Trophoblast cell (in vitro differentiated cells and primary cell): Measurements from ENCODE around the gene ERICH6B.

Experiments used
- DNase-seq, 2 donors: peaks; one replicate each; pipeline ENCODE4 v3.0.0-alpha.2; 2016
- H2AFZ ChIP-seq: 2 replicates; pipeline ENCODE4 v1.6.1; 2013; ENCODE audit warnings: low read length, moderate library complexity, mild to moderate bottlenecking; ENCODE audit not compliant: insufficient read depth, poor library complexity
- H2AK5ac ChIP-seq: 2 replicates; pipeline ENCODE4 v1.6.1; 2013; ENCODE audit warnings: mild to moderate bottlenecking, low read length
- H2BK120ac ChIP-seq: 2 replicates; pipeline ENCODE4 v1.6.1; 2013; ENCODE audit warnings: low read length, mild to moderate bottlenecking, moderate library complexity; ENCODE audit not compliant: insufficient read depth, poor library complexity
- H2BK12ac ChIP-seq: 2 replicates; pipeline ENCODE4 v1.6.1; 2013; ENCODE audit warnings: mild to moderate bottlenecking, low read length, moderate library complexity
- H2BK5ac ChIP-seq: 2 replicates; pipeline ENCODE4 v1.6.1; 2013; ENCODE audit warnings: low read length, low read depth, moderate library complexity, mild to moderate bottlenecking; ENCODE audit not compliant: poor library complexity
- H3K14ac ChIP-seq: 2 replicates; pipeline ENCODE4 v1.6.1; 2013; ENCODE audit warnings: mild to moderate bottlenecking, low read length
- H3K18ac ChIP-seq: 2 replicates; pipeline ENCODE4 v1.6.1; 2013; ENCODE audit warnings: mild to moderate bottlenecking, low read length
- H3K23ac ChIP-seq: 2 replicates; pipeline ENCODE4 v1.6.1; 2013; ENCODE audit warnings: low read length
- H3K27ac ChIP-seq: 2 replicates; pipeline ENCODE4 v1.5.1; 2013; ENCODE audit warnings: low read depth, mild to moderate bottlenecking, inconsistent platforms, low read length, moderate library complexity
- H3K27me3 ChIP-seq: 2 replicates; pipeline ENCODE4 v1.6.1; 2013; ENCODE audit warnings: inconsistent platforms, mild to moderate bottlenecking, low read length, moderate library complexity; ENCODE audit not compliant: insufficient read depth
- H3K36me3 ChIP-seq, 2 experiments: 1 replicate in 1 of 2; 2 replicates in 1 of 2; pipeline ENCODE4 v1.6.1; 2013; ENCODE audit warnings: low read length in 2 of 2, mild to moderate bottlenecking in 2 of 2, moderate library complexity in 1 of 2; ENCODE audit not compliant: insufficient read depth in 2 of 2, control insufficient read depth in 1 of 2
- H3K4ac ChIP-seq: 2 replicates; pipeline ENCODE4 v1.6.1; 2013; ENCODE audit warnings: low read depth, mild to moderate bottlenecking, low read length, moderate library complexity
- H3K4me1 ChIP-seq, 2 experiments: 1 replicate in 1 of 2; 2 replicates in 1 of 2; pipeline ENCODE4 v1.6.1; 2013; ENCODE audit warnings: low read length in 2 of 2, mild to moderate bottlenecking in 2 of 2, moderate library complexity in 1 of 2; ENCODE audit not compliant: insufficient read depth in 2 of 2, control insufficient read depth in 1 of 2
- H3K4me2 ChIP-seq: 2 replicates; pipeline ENCODE4 v1.6.1; 2013; ENCODE audit warnings: inconsistent platforms, mild to moderate bottlenecking, low read length, moderate library complexity
- H3K4me3 ChIP-seq: 2 replicates; pipeline ENCODE4 v1.5.1; 2013; ENCODE audit warnings: mild to moderate bottlenecking, low read depth, low read length, inconsistent platforms
- H3K79me1 ChIP-seq: one replicate; pipeline ENCODE4 v1.6.1; 2013; ENCODE audit warnings: low read length
- H3K79me2 ChIP-seq: 2 replicates; pipeline ENCODE4 v1.6.1; 2013; ENCODE audit warnings: low read length, mild to moderate bottlenecking; ENCODE audit not compliant: control insufficient read depth, insufficient read depth, poor library complexity
- H3K9ac ChIP-seq: 2 replicates; pipeline ENCODE4 v1.6.1; 2013; ENCODE audit warnings: mild to moderate bottlenecking, low read length
- H3K9me3 ChIP-seq: 2 replicates; pipeline ENCODE4 v1.6.1; 2013; ENCODE audit warnings: low read depth, mild to moderate bottlenecking, control low read depth, inconsistent platforms, low read length; ENCODE audit not compliant: insufficient read depth
- H4K12ac ChIP-seq: 2 replicates; pipeline ENCODE4 v1.6.1; 2013; ENCODE audit warnings: low read depth, mild to moderate bottlenecking, low read length, moderate library complexity
- H4K8ac ChIP-seq: 2 replicates; pipeline ENCODE4 v1.6.1; 2013; ENCODE audit warnings: low read depth, mild to moderate bottlenecking, low read length, moderate library complexity
- H4K91ac ChIP-seq: one replicate; pipeline ENCODE4 v1.6.1; 2013; ENCODE audit warnings: low read depth, mild to moderate bottlenecking, low read length, moderate library complexity
- WGBS: extraction: QIAGEN DNeasy Blood & Tissue Kit; methylation state at CpG from one replicate; pipeline ENCODE4 v1.1.7; 2013; ENCODE audit warnings: missing lambda C conversion rate; ENCODE audit not compliant: insufficient read length, insufficient coverage; ENCODE audit errors: extremely low coverage; 5-methylcytosine and 5-hydroxymethylcytosine counted together

Gene ERICH6B

GRCh38 chr13:45510672-45511071 lies 104.9 kb downstream of the ERICH6B start:
- Histone ChIP-seq H3K9me3 (no peaks in the 10 kb centered on the region), H2AFZ (no peak overlapping the region), H2BK5ac (no peak overlapping the region), H3K27ac (no peak overlapping the region), H3K4me2 (no peak overlapping the region), H2BK120ac (no peak overlapping the region), H3K14ac (no peak overlapping the region), H3K4ac (no peak overlapping the region), H3K4me3 (no peak overlapping the region), H2BK12ac (no peak overlapping the region), H3K23ac (no peak overlapping the region), H4K8ac (no peak overlapping the region), H3K36me3 (peaks cover 20 to 36% of the 10 kb centered on the region in 2 experiments), H2AK5ac (no peak overlapping the region), H3K79me1 (no peaks in the 10 kb centered on the region), H3K79me2 (no peaks in the 10 kb centered on the region), H4K12ac (no peak overlapping the region), H3K4me1 (no peaks in the 10 kb centered on the region), H4K91ac (no peak overlapping the region), H3K27me3 (no peaks in the 10 kb centered on the region), H3K9ac (no peak overlapping the region), H3K18ac (no peak overlapping the region)
- WGBS, result no CpG with 5 or more reads among the region's 3 CpGs
- no peak for DNase-seq

GRCh38 chr13:45508776-45509175 lies 106.8 kb downstream of the ERICH6B start:
- no peak overlapping the region for H3K4me3 ChIP-seq
- no peaks in the 10 kb centered on the region for H3K27me3 ChIP-seq
- H4K12ac ChIP-seq, result no peak overlapping the region
- no peak overlapping the region for H3K4me2 ChIP-seq
- DNase-seq, result no peak
- H3K14ac ChIP-seq, result no peak overlapping the region
- no peak overlapping the region for H2BK120ac ChIP-seq
- no peak overlapping the region for H4K8ac ChIP-seq
- H3K36me3 ChIP-seq, result peaks cover 21 to 41% of the 10 kb centered on the region in 2 experiments
- H2AFZ ChIP-seq, result no peak overlapping the region
- no peaks in the 10 kb centered on the region for H3K4me1 ChIP-seq
- H3K4ac ChIP-seq, result no peak overlapping the region
- H3K18ac ChIP-seq, result no peak overlapping the region
- H3K9ac ChIP-seq, result no peak overlapping the region
- no peak overlapping the region for H4K91ac ChIP-seq
- H3K23ac ChIP-seq, result no peak overlapping the region
- no CpG with 5 or more reads among the region's 7 CpGs for WGBS
- H3K79me1 ChIP-seq, result no peaks in the 10 kb centered on the region
- H3K79me2 ChIP-seq, result no peaks in the 10 kb centered on the region
- no peak overlapping the region for H2AK5ac ChIP-seq
- no peak overlapping the region for H3K27ac ChIP-seq
- H2BK5ac ChIP-seq, result no peak overlapping the region
- H2BK12ac ChIP-seq, result no peak overlapping the region
- no peaks in the 10 kb centered on the region for H3K9me3 ChIP-seq

- H3K79me1 ChIP-seq, result no peaks in the 10 kb centered on the region
- no peak overlapping the region for H3K18ac ChIP-seq
- H3K4me2 ChIP-seq, result no peak overlapping the region
- H3K9ac ChIP-seq, result no peak overlapping the region
- no peak overlapping the region for H2BK120ac ChIP-seq
- no peak overlapping the region for H3K14ac ChIP-seq
- H3K4me1 ChIP-seq, result no peaks in the 10 kb centered on the region
- H2AK5ac ChIP-seq, result no peak overlapping the region
- no peak for DNase-seq
- H3K36me3 ChIP-seq, result peaks cover 16 to 42% of the 10 kb centered on the region in 2 experiments
- no peak overlapping the region for H2AFZ ChIP-seq
- H4K8ac ChIP-seq, result no peak overlapping the region
- no peak overlapping the region for H3K27ac ChIP-seq
- no peaks in the 10 kb centered on the region for H3K27me3 ChIP-seq
- H3K79me2 ChIP-seq, result no peaks in the 10 kb centered on the region
- H3K4me3 ChIP-seq, result no peak overlapping the region
- no peak overlapping the region for H4K12ac ChIP-seq
- no peak overlapping the region for H2BK12ac ChIP-seq
- no CpG with 5 or more reads among the region's 6 CpGs for WGBS
- H3K9me3 ChIP-seq, result no peaks in the 10 kb centered on the region
- no peak overlapping the region for H3K23ac ChIP-seq
- H4K91ac ChIP-seq, result no peak overlapping the region
- no peak overlapping the region for H2BK5ac ChIP-seq
- no peak overlapping the region for H3K4ac ChIP-seq
Observed at GRCh38 chr13:45506811-45507210, 108.7 kb downstream of the ERICH6B start.

- Histone ChIP-seq H3K4me1 (no peaks in the 10 kb centered on the region), H3K27ac (no peak overlapping the region), H3K9me3 (no peaks in the 10 kb centered on the region), H2BK5ac (no peak overlapping the region), H2BK120ac (no peak overlapping the region), H3K4ac (no peak overlapping the region), H2BK12ac (no peak overlapping the region), H3K18ac (no peak overlapping the region), H2AK5ac (no peak overlapping the region), H3K14ac (no peak overlapping the region), H3K36me3 (peaks cover 18 to 35% of the 10 kb centered on the region in 2 experiments), H4K8ac (no peak overlapping the region), H3K27me3 (no peaks in the 10 kb centered on the region), H3K9ac (no peak overlapping the region), H3K4me2 (no peak overlapping the region), H2AFZ (no peak overlapping the region), H4K91ac (no peak overlapping the region), H3K4me3 (no peak overlapping the region), H4K12ac (no peak overlapping the region), H3K79me1 (no peaks in the 10 kb centered on the region), H3K79me2 (no peaks in the 10 kb centered on the region), H3K23ac (no peak overlapping the region)
- no peak for DNase-seq
Observed at GRCh38 chr13:45503658-45504057, 111.9 kb downstream of the ERICH6B start.
